Measurements from ENCODE around the gene PLXNA2. TPM values are rescaled to one million over a fixed set of nuclear protein-coding genes. Genes with fewer than 3 reads are reported as not detected.

Gene PLXNA2
- total and polyA plus RNA-seq, 2 of the 4 experiments (the other 2 are of a cell fraction) = 0.72 to 1.1 TPM

DNA sequence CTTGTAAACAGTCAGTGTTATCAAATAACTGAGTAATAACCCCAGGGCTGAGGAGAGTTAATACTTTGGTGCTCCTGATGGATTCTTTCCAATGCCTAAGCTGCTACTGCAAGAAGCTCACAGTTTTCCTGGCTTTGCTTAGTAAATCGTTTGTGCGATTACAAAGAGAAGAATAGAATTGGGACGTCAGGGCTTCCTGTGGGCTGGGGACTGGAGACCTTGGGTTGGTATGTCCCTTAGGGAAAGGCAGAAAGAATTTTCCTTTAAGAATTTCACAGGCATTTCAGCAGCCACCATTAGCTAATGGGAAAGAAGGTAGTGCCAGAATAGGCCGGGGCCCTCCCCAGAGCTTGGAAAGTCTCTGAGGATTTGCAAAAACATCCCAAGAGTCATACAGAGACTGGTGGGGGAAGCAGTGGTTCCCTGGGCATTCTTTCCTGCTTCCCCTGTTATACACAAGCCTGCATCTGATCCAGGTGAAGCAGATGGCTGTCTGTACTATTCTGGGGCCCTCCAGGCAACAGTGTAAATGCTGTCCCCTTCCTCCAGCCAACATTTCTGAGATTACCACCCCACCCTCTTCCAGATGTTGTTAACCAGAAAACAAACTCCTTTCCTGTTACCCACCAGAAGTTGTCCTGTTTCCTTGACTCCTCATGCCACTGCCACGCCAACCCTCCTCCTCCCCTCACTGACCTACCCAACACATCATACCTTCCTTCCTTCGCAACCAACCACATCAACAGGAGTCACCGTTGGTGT is 40.2 kb downstream of the PLXNA2 start (continued):
- TF ChIP-seq SMC3 (IDR thresholded peaks at IDR 0.05; ENCODE audit: low read depth, low read length) = no peak

DNA sequence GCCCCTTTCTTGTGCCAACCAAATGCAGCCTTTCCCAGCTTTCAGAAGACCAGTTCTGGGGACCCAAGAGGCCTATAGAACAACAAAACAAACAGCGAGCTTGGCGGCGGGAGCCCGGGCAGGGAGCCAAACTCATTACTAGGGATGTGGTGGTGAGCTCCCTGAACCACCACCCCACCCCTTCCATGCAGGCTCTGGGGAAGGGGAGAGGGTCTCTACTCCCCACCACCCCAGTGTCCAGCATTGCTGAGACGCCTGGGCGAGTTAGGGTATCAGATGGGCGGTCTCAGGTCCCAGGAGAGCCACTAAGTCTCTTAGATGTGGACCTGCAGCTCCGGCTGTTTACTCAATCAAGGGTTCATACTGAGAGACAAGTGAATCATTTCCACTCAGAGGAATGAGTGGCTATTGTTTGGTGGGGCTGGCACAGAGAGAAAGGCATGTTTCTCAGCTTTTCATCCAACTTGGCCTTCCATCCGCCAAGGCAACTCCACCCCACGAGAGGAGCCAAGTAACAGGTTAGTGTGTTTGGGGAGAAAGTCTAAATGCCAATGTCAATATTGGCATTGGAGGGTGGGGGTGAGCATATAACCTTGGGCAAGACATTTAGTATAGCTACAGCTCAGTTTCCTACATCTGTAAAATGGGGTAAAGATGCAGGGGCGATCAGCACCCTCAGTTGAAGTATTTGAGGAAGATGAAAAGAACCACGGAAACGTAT is 40.9 kb downstream of the PLXNA2 start:
- H4K8ac ChIP-seq (ENCODE audit: low read depth in 2 of 2, low read length in 2 of 2) = peak overlapping the region in 1 of 2 experiments; percentile 54; a peak in 2 of 4 replicates
- no peaks in the 10 kb centered on the region for H3K9me3 ChIP-seq (ENCODE audit: control insufficient read depth, insufficient read depth, low read length)
- CTCF ChIA-PET = interaction anchor here (1.9 kb wide), 1 partner anchor 181 kb away, joined by 6 read pairs; no protein-coding TSS in a partner anchor
- dilution Hi-C loops (cut with HindIII; ENCODE audit: low sequenced_read_pairs, unreplicated experiment) (no loop called here), in situ Hi-C loops (cut with MboI; ENCODE audit: low sequenced_read_pairs) (no loop called here), intact Hi-C loops (cut with micrococcal nuclease) (loop anchor here (2.0 kb wide), 1 partner anchor 16 kb away; no protein-coding TSS in a partner anchor)
- peak overlapping the region; percentile 81 for H2BK120ac ChIP-seq (ENCODE audit: low read depth, low read length)
- no peaks in the 10 kb centered on the region for H3K36me3 ChIP-seq (ENCODE audit: control insufficient read depth, insufficient read depth, low read length)
- no peak overlapping the region for H3K4me2 ChIP-seq (ENCODE audit: low read depth, low read length)
- H3K9me1 ChIP-seq (ENCODE audit: insufficient read depth, low read length) = peaks cover 39% of the 10 kb centered on the region
- H4K20me1 ChIP-seq (ENCODE audit: insufficient read depth, low read length) = no peaks in the 10 kb centered on the region
- H4K5ac ChIP-seq (ENCODE audit: low read depth, low read length) = no peak overlapping the region
- H3K4me1 ChIP-seq (ENCODE audit: control insufficient read depth, insufficient read depth, low read length) = peaks cover 23% of the 10 kb centered on the region
- H3K4me3 ChIP-seq (ENCODE audit: insufficient read depth, low read depth, low read length) = no peak overlapping the region
- H2BK15ac ChIP-seq (ENCODE audit: low read depth, low read length) = peak overlapping the region; percentile 72; the same call in 1 of the 3 replicates
- peak overlapping the region; percentile 35 for H2BK5ac ChIP-seq (ENCODE audit: low read depth, low read length, poor library complexity, severe bottlenecking)
- peak overlapping the region; percentile 96 for H2AK5ac ChIP-seq (ENCODE audit: low read depth, low read length)
- WGBS, 2 experiments (ENCODE audit: extremely low coverage in 2 of 2, insufficient read length in 1 of 2) = 10% methylated on average over 2 of the region's 13 CpGs; no CpG with 5 or more reads in 1 of the 2 experiments
- DNase-seq = peak; percentile 46
- H2BK20ac ChIP-seq (ENCODE audit: low read depth, low read length) = peak overlapping the region; percentile 84
- no TSS peak for BruUV-seq (replicated peaks)
- H3K9ac ChIP-seq (ENCODE audit: low read depth, low read length) = no peak overlapping the region
- peak overlapping the region; percentile 52; the same call in 1 of the 2 replicates for H3K23ac ChIP-seq (ENCODE audit: low read depth, low read length)
- peak overlapping the region; percentile 62 for H2AK9ac ChIP-seq (replicated peaks; ENCODE audit: low read depth, low read length, poor library complexity)
- TF ChIP-seq, protein P1, sequence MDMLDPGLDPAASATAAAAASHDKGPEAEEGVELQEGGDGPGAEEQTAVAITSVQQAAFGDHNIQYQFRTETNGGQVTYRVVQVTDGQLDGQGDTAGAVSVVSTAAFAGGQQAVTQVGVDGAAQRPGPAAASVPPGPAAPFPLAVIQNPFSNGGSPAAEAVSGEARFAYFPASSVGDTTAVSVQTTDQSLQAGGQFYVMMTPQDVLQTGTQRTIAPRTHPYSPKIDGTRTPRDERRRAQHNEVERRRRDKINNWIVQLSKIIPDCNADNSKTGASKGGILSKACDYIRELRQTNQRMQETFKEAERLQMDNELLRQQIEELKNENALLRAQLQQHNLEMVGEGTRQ (IDR thresholded peaks at IDR 0.05; ENCODE audit: low read depth, low read length) = no peak
- TF ChIP-seq, protein P2, sequence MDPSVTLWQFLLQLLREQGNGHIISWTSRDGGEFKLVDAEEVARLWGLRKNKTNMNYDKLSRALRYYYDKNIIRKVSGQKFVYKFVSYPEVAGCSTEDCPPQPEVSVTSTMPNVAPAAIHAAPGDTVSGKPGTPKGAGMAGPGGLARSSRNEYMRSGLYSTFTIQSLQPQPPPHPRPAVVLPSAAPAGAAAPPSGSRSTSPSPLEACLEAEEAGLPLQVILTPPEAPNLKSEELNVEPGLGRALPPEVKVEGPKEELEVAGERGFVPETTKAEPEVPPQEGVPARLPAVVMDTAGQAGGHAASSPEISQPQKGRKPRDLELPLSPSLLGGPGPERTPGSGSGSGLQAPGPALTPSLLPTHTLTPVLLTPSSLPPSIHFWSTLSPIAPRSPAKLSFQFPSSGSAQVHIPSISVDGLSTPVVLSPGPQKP (IDR thresholded peaks at IDR 0.05; ENCODE audit: borderline replicate concordance, low read depth, low read length) = no peak
- TF ChIP-seq NFE2L2 (IDR thresholded peaks at IDR 0.05; ENCODE audit: low read depth, low read length) (no peak), CTCF (conservative IDR thresholded peaks at IDR 0.05; ENCODE audit: low read depth, low read length) (no peak), POLR2A (IDR thresholded peaks at IDR 0.05; ENCODE audit: low read depth, low read length) (no peak), MAZ (IDR thresholded peaks at IDR 0.05; ENCODE audit: borderline replicate concordance, low read depth, low read length) (no peak)
- H3K14ac ChIP-seq (replicated peaks; ENCODE audit: low read depth, low read length) = peak overlapping the region; percentile 65
- peak overlapping the region; percentile 85 for H3K4ac ChIP-seq (ENCODE audit: low read depth, low read length)
- H3K27me3 ChIP-seq (ENCODE audit: control insufficient read depth, insufficient read depth, low read length) = no peaks in the 10 kb centered on the region
- H3K27ac ChIP-seq (ENCODE audit: insufficient read depth, low read length) = no peak overlapping the region
- POLR2A ChIA-PET (ENCODE audit: unreplicated experiment) = no interaction called here
- H2AFZ ChIP-seq (replicated peaks; ENCODE audit: low read length, poor library complexity) = peak overlapping the region; percentile 48
- H3K56ac ChIP-seq (ENCODE audit: extremely low read depth, insufficient read depth, low read length) = no peak overlapping the region
- peaks cover 0 to 50% of the 10 kb centered on the region in 2 experiments for H3K79me1 ChIP-seq (ENCODE audit: low read depth in 1 of 2, low read length in 2 of 2)
- H4K91ac ChIP-seq (ENCODE audit: insufficient read depth, low read depth, low read length) = peak overlapping the region; percentile 27; the same call in 1 of the 2 replicates
- H3K18ac ChIP-seq (ENCODE audit: low read depth, low read length) = no peak overlapping the region
- ATAC-seq (ENCODE audit: low read depth) = no peak
